NCI-H146 (cell line): ENCODE measurements around the gene DPRX.
"Not testable (repeated sequence)": the region's sequence is repeated elsewhere in the genome, so short reads cannot be mapped to it uniquely, and the experiment has no call there.

ENCODE experiments used
- DNase-seq: peaks from one replicate; lab custom pipeline; 2025; lab: John Stamatoyannopoulos, UW

The DPRX gene

DNA sequence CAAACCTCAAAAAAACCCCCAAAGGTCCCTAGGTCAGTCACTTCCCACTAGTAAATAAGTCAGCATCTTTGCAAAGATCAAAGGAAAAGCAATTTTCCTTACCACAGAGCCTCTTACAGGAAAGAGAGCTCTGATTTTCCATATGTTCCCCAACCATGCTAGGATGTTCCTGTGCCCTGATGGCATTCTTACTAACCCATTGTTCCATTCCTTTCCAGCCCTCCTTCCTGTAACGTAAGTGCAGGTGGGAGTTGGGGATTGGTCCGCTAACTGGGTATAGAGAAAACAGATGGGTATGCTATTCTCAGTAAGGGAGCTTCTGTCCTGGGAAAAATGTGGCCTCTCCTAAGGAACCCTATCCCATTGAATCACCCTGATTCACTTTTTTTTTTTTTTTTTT lies 14.3 kb downstream of the DPRX start:
- DNase-seq: no peak

DNA sequence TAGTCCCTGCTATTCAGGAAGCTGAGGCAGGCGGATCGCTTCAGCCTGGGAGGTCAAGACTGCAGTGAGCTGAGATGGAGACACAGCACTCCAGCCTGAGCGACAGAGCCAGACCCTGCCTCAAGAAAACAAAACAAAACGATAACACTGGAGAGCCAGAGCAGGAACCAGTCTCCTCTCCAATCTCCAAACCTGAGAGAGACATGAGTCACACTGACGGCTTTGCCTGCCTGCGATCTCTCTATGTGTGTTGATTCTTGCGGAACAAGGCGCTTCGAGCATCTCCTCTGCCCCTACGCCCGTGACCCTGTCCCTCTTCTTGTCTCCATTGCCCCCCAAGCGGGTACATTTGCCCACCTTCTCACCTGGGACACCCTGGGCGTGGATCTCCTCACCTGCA lies 15.6 kb downstream of the DPRX start:
- DNase-seq: no peak

- DNase-seq: no peak
These were observed 16.0 kb downstream of the DPRX start for GRCh38 chr19:53647792-53648191.

GRCh38 chr19:53649746-53650593 lies 18.2 kb downstream of the DPRX start:
- DNase-seq: no peak

DNA sequence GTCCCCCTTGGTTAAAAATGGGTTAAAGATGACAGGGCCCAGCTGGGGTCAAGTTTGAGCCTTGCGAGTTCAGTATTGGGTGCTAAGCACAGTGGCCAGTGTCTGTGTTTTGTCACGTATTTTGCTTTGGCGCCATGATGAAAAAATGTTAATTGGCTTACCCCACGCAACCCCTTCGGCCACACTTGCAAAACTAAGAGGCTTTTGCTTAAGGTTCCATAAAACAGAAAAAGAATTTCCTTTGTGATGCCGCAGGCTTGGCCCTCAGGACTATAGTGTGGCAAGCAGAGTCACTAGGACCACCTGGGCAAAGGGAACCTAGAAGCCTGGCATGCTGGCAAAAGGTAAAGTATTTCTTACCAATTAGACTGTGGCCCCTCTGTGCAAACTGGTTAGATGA lies 20.7 kb downstream of the DPRX start:
- DNase-seq: no peak

DNA sequence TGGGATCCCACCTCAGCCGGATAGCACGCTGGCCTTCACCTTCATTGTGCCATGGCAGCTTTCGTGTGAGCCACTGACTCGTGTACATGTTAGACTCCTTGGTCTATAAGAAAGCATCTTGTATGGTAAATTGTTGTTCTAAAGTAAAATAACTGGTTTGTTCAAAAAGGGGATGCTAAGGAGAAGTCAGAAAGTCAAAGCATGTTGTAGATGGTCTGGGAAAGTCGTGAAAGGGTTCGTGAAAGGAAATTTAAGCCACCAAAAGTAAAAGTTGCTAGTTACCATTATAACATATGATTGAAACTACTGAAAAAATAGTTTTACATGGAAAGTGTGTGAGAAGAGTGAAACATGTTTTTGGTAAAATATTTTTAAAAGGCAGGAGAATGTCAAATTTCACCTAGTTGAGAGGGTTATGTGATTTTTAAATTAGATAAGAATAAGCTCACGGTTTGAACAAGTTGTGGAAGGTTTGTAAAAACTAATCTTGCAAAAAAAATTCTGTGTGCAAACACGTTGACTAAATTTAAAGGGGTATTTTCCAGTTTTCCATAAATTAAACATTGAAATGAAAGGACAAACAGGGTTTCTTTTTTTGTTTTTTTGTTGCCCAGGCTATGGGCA lies 23.4 kb downstream of the DPRX start:
- no peak for DNase-seq

DNA sequence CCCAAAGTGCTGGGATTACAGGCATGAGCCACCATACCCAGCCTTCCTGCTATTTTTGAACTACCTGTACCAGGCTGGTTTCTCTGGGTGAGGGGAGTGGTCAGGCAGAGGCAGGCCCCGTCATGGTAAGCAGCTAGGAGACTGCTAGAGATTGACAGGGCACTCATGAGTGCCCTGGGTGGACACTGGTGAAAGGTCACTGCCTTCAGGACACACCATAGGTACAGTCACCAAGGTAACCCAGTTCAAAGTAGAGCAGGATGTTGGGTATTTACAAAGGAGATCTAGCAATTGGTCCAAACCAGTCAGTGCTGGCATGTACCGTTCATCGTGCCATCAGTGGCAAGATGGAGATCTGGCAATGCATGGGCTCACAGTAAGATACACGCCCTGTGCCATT lies 25.5 kb downstream of the DPRX start:
- no peak for DNase-seq

DNA sequence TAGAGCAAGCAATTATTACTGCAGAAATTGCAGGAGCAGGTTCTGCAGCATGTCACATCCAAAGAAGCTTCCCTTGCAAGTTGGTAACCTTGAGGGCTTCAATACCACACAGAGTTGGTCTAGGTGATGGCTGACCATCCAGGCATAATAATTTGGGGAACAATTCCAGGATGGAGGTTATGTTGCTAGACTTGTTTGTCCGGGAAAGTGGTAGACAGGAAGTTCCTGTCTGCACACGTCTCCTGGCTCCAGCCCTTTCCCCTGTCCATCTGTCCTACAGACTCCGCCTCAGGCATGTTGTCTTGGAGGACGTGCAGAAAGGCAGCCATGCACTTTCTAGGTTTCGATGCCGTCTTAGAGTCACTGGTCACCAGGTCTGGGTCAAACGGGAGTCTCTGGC lies 26.0 kb downstream of the DPRX start:
- DNase-seq: no peak

DNA sequence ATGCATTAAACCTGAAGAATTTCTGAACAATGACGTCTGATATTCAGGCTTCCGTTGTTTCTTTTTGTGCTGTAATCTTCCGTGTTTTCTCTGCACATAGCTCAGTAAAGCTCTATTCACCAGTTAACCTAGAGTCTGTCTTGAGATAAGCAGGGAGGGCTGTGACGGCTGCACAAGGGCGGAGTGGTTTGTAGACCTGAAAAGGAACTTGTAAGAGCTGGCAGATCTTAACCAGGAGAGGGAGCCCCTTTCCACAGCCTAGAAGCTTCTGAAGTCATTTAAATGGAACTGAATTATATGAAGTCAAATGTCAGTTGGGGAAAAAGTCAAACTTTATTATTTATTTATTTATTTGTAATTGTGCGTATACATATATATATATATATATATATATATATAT lies 27.5 kb downstream of the DPRX start:
- DNase-seq: no peak

DNA sequence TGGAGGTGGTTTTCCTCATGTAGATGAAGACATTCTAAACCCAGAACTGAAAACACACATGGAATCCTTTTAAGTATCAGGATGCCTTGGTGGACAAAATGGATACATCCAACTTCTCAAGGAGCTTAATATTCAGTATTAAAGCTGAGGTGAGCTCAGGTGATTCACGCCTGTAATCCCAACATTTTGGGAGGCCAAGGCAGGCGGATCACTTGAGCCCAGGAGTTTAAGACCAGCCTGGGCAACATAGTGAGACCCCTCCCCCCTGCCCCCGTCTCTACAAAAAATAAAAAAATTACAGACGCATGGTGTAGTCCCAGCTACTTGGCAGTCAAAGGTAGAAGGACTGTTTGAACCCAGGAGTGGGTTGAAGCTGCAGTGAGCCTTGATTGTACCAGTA lies 28.8 kb downstream of the DPRX start:
- no peak for DNase-seq

- no peak for DNase-seq
These were observed 30.4 kb downstream of the DPRX start for GRCh38 chr19:53662209-53662608.

DNA sequence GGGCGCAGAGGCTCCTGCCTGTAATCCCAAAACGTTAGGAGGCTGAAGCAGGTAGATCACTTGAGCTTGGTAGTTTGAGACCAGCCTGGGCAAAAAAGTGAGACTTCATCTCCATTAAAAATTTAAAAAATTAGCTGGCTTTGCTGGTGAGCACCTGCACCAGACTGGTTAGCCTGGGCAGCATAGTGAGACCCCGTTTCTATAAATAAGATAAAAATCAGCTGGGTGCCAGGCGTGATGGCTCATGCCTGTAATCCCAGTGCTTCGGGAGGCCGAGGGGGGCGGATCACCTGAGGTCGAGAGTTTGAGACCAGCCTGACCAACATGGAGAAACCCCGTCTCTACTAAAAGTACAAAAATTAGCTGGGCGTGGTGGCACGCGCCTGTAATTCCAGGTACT lies 32.4 kb downstream of the DPRX start:
- no peak for DNase-seq

- DNase-seq: no peak
These were observed 33.0 kb downstream of the DPRX start for GRCh38 chr19:53664760-53665159.

DNA sequence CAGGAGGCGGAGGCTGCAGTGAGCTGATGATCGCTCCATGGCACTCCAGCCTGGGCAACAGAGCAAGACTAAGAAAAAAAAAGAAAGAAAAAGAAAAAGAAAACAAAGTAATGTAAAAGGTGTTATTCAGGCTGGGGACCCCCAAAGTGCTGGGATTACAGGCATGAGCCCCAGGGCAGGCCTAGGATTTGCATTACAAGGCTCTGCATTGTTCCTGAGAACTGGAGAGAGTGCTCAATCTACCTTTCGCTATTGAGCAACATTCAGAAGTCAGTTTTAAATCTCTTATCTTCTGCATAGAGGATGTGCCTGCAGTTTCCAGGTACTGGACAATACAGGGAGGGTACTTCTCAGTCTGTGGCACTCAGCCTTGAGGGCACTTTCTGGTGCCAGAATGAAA lies 34.5 kb downstream of the DPRX start:
- DNase-seq: not testable (repeated sequence)

DNA sequence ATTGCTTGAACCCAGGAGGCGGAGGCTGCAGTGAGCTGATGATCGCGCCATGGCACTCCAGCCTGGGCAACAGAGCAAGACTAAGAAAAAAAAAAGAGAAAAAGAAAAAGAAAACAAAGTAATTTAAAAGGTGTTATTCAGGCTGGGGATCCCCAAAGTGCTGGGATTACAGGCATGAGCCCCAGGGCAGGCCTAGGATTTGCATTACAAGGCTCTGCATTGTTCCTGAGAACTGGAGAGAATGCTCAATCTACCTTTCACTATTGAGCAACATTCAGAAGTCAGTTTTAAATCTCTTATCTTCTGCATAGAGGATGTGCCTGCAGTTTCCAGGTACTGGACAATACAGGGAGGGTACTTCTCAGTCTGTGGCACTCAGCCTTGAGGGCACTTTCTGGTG lies 37.0 kb downstream of the DPRX start:
- DNase-seq: not testable (repeated sequence)

GRCh38 chr19:53670345-53670744 lies 38.5 kb downstream of the DPRX start:
- DNase-seq: no peak

- DNase-seq: no peak
These were observed 39.9 kb downstream of the DPRX start for GRCh38 chr19:53671663-53672062.
